ENCODE measurements around the gene RFT1.

DNA sequence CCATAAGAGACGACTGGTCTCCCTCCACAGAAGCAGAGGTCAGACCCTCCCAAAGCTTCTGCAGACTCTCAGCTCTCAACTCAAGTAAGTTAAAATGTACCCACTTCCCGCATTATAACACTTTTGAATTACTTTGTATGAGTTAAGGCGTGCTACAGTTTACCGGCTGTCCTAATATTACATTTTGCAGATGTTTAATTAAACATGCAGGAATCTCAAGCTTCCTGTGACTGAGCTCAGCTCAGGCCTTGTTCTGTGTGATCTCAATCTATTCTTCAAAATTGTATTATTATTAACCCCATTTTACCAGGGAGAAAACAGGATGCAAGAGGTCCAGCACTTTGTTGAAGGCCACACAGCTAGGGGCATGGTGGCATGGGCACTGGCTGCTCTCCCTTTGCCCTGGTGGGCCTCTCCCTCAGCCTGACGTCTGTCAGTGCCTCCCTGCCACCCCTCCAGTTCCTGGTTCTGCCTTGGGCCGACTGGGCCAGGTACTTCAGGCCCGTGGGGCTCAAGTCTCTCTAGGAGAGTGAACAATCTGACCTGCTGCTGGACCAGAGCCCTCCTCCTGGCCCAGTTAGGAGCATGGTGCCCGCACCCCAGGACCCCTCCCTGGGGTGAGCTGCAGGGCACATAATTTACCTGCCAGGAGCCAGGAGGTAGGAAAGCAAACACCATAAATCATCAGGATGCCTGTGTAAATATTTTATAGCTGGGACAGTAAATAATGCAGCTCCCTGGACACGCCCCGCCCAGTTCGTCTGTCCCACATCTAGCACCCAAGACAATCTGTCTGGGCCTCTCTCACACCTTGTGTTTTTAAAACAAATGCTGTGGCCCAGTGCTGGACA, 14.9 kb upstream of the RFT1 start:
- TF ChIP-seq, protein P1, sequence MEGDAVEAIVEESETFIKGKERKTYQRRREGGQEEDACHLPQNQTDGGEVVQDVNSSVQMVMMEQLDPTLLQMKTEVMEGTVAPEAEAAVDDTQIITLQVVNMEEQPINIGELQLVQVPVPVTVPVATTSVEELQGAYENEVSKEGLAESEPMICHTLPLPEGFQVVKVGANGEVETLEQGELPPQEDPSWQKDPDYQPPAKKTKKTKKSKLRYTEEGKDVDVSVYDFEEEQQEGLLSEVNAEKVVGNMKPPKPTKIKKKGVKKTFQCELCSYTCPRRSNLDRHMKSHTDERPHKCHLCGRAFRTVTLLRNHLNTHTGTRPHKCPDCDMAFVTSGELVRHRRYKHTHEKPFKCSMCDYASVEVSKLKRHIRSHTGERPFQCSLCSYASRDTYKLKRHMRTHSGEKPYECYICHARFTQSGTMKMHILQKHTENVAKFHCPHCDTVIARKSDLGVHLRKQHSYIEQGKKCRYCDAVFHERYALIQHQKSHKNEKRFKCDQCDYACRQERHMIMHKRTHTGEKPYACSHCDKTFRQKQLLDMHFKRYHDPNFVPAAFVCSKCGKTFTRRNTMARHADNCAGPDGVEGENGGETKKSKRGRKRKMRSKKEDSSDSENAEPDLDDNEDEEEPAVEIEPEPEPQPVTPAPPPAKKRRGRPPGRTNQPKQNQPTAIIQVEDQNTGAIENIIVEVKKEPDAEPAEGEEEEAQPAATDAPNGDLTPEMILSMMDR (IDR thresholded peaks at IDR 0.05): no peak
- no peak for TF ChIP-seq POLR2A (IDR thresholded peaks at IDR 0.05)
